Measurements from ENCODE around the gene SPEF1.

- no peak for TF ChIP-seq CTCF (IDR thresholded peaks at IDR 0.05)
- TF ChIP-seq POLR2A (IDR thresholded peaks at IDR 0.05): no peak
Measured at GRCh38 chr20:3804254-3804751, 23.1 kb upstream of the SPEF1 start.

Measured in esophagus squamous epithelium (tissue), 4 donors.